NCI-H345 treated with DMSO at 0.1 percent for 48 hours (cell line): Measurements from ENCODE around the gene TMEM138.

Experiments
- DNase-seq: peaks from one replicate; lab custom pipeline; 2025; ENCODE audit not compliant: unreplicated experiment; lab: John Stamatoyannopoulos, UW

The TMEM138 gene

GRCh38 chr11:61404641-61405040 lies 42.5 kb downstream of the TMEM138 start:
- no peak for DNase-seq

DNA sequence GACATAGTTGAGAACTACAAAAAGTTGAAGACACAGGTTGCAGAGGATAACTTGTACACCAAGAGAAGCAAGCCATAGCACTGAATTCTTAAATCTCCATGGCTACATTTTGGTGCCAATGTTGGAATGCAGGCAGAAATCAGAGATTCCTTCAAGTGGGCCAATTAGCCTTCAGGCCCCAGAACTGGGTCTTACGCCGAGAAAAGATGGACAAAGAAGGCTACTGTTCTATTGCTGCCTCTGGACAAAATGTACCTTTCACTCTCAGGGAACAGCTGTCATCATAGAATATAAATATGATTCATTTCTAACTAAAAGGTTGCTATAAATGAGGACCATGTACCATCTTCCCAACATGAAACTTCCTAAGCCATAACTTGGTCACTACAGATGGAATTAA lies 43.9 kb downstream of the TMEM138 start:
- no peak for DNase-seq

DNA sequence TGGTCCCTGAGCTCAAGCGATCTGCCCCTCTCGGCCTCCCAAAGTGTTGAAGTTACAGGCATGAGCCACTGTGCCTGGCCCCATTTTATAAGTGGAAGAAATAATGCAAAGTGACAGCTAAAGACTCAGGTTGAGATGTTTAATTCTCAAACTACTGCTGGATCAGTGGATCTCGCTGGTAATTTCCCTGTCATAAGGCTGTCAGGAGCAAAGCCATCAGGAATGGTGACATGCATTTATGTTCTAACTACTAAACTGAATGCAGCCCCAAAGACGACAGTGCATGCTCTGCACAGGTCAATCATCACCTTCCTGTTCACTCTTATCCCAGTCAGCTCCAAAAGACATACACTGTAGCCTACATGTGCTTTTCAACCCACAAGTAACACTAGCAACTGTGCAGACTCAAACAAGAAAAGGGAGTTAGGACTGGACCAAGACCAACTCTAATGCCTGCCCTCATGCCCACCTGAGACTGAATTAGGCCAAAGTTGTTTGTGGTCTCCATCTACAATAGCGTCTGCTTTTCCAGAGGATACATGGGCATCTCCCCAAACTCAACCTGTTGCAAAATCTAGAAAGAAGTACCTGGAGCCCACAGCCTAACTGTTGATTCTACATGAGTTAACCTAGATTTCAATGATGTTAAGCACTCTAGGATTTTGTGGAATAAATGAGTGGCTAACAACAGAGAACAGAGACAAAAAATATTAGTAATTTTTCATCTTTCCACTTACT lies 45.0 kb downstream of the TMEM138 start:
- DNase-seq: no peak

- no peak for DNase-seq
These were observed 49.4 kb downstream of the TMEM138 start for GRCh38 chr11:61411589-61411988.

GRCh38 chr11:61413496-61413895 lies 51.3 kb downstream of the TMEM138 start:
- no peak for DNase-seq

DNA sequence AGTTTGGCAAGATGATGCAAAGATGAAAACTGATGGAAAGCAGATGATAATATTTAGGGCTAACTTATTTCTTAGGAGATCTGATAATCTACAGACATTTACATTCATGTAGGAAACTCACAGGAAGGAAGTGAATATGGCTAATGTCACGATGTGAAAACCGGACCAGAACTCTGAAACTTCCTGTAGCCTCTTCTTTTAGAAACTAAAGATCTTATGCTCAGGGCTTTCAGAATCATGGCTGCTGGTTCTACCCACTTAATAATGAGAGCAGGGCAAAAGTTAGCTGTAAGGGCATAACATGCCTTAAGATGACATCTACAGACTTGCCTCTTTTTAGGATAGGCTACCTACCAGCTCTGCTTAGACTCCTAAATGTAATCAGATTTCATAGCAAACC lies 52.4 kb downstream of the TMEM138 start:
- no peak for DNase-seq

GRCh38 chr11:61415381-61415780 lies 53.2 kb downstream of the TMEM138 start:
- no peak for DNase-seq

GRCh38 chr11:61416941-61417340 lies 54.8 kb downstream of the TMEM138 start:
- DNase-seq: no peak

GRCh38 chr11:61417670-61418069 lies 55.5 kb downstream of the TMEM138 start:
- DNase-seq: no peak

DNA sequence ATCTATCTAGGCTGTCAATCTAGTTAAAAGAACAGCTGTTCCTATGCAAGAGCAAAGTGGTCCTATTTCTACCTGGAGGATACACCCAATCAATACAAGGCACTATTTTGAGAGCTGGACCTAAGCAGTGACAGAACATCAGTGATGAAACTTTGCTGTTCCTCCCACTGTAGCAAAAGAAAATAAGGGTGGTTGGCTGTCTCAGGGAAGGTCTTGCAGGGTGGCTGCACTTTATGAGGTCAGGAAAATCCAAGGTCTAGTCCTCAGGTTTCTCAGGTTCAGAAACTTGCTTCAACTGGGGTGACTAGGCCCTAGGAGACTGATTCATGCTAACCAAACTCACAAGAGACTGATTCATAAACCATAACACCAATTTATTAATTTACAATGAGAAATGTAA lies 56.0 kb downstream of the TMEM138 start:
- no peak for DNase-seq
